PC-3 (cell line): ENCODE results near the gene B4GALT2. TPM values are rescaled to one million over a fixed set of nuclear protein-coding genes. Genes with fewer than 3 reads are reported as not detected.

ENCODE experiments used
- ATAC-seq: fragments of 200-7000 bp; cut with Tn5 transposase; 2 replicates; pipeline ENCODE4 v1.9.1; 2020; ENCODE audit warnings: mild to moderate bottlenecking, moderate library complexity
- BruUV-seq: library from RNA; stranded (reverse); fragments of 400-500 nt; replicated peaks from 2 replicates; lab custom pipeline; 2021; lab: Mats Ljungman, UMichigan
- CTCF ChIA-PET: fragments of 300-600 bp; sonication (Branson Sonifier 250); formaldehyde crosslinking; loops from one replicate; lab custom pipeline; 2022; ENCODE audit warnings: antibody characterized with exemption; lab: Charles Lee
- POLR2A ChIA-PET: fragments of 300-600 bp; sonication (Branson Sonifier 250); formaldehyde crosslinking; loops from one replicate; lab custom pipeline; 2022; ENCODE audit warnings: antibody characterized with exemption; ENCODE audit not compliant: unreplicated experiment; lab: Charles Lee
- DNase-seq: peaks from one replicate; pipeline ENCODE4 v3.0.0-alpha.2; 2015
- H2AFZ ChIP-seq: fragments of 300-600 bp; sonication (generic); 2 replicates; pipeline ENCODE4 v1.6.0; 2016; ENCODE audit warnings: antibody characterized with exemption, low read length
- H3F3A ChIP-seq: fragments of 300-600 bp; sonication (generic); one replicate; pipeline ENCODE4 v1.6.0; 2017; ENCODE audit warnings: antibody characterized with exemption, low read length, control low read depth, mild to moderate bottlenecking; ENCODE audit not compliant: unreplicated experiment
- H3K27ac ChIP-seq: fragments of 300-600 bp; sonication (generic); 2 replicates; pipeline ENCODE4 v1.5.1; 2016; ENCODE audit warnings: mild to moderate bottlenecking, low read length
- H3K27me3 ChIP-seq: fragments of 300-600 bp; sonication (generic); 2 replicates; pipeline ENCODE4 v1.6.1; 2016; ENCODE audit warnings: low read length, mixed read lengths
- H3K36me3 ChIP-seq: fragments of 300-600 bp; sonication (generic); 2 replicates; pipeline ENCODE4 v1.6.1; 2016; ENCODE audit warnings: low read depth, mixed run types, low read length, mixed read lengths
- H3K4me1 ChIP-seq: fragments of 300-600 bp; sonication (generic); 2 replicates; pipeline ENCODE4 v1.5.1; 2016; ENCODE audit warnings: low read length; ENCODE audit not compliant: insufficient read depth
- H3K4me2 ChIP-seq: fragments of 300-600 bp; sonication (generic); 2 replicates; pipeline ENCODE4 v1.6.0; 2016; ENCODE audit warnings: low read length
- H3K4me3 ChIP-seq: fragments of 300-600 bp; sonication (generic); 2 replicates; pipeline ENCODE4 v1.5.1; 2016; ENCODE audit warnings: mild to moderate bottlenecking, low read length, mixed read lengths
- H3K79me2 ChIP-seq: fragments of 300-600 bp; sonication (generic); 2 replicates; pipeline ENCODE4 v1.6.1; 2017; ENCODE audit warnings: low read length, mixed read lengths
- H3K9ac ChIP-seq: fragments of 300-600 bp; sonication (generic); 2 replicates; pipeline ENCODE4 v1.6.0; 2016; ENCODE audit warnings: mild to moderate bottlenecking, low read length
- H3K9me2 ChIP-seq: fragments of 300-600 bp; sonication (generic); replicated peaks from 2 replicates; pipeline ENCODE4 v1.6.1; 2016; ENCODE audit warnings: mixed run types, low read length, mixed read lengths
- H3K9me3 ChIP-seq: fragments of 300-600 bp; sonication (generic); 2 replicates; pipeline ENCODE4 v1.6.1; 2016; ENCODE audit warnings: low read length, mixed read lengths
- H4K20me1 ChIP-seq: fragments of 300-600 bp; sonication (generic); 2 replicates; pipeline ENCODE4 v1.6.1; 2016; ENCODE audit warnings: low read length, mixed read lengths
- EZH2 ChIP-seq: fragments of 300-600 bp; sonication (generic); IDR thresholded peaks from one replicate; pipeline ENCODE4 v1.6.1; 2017; ENCODE audit warnings: antibody characterized with exemption, mild to moderate bottlenecking, low read length; ENCODE audit not compliant: unreplicated experiment
- EZH2phosphoT487 ChIP-seq: fragments of 300-600 bp; sonication (generic); IDR thresholded peaks from 2 replicates; pipeline ENCODE4 v1.6.1; 2018; ENCODE audit warnings: mild to moderate bottlenecking, antibody characterized with exemption, low read length, borderline replicate concordance
- intact Hi-C: fragments of 100-400 bp; cut with micrococcal nuclease; formaldehyde crosslinking; loops from 2 replicates; pipeline ENCODE4 v1.9.0; 2023
- total RNA-seq: library from RNA; depleted of rRNA; stranded (reverse); fragments of >200 nt; gene quantifications from 2 replicates; pipeline ENCODE4 v1.2.3, GENCODE V29; 2014
- TF ChIP-seq, protein P1 (sequence below): fragments of 300-600 bp; sonication (generic); conservative IDR thresholded peaks from 2 replicates; pipeline ENCODE4 v1.5.1; 2017; ENCODE audit warnings: antibody characterized with exemption, low read depth, mild to moderate bottlenecking, low read length

The B4GALT2 gene
- total RNA-seq, 1 experiment from 2014 or later = 103 TPM

DNA sequence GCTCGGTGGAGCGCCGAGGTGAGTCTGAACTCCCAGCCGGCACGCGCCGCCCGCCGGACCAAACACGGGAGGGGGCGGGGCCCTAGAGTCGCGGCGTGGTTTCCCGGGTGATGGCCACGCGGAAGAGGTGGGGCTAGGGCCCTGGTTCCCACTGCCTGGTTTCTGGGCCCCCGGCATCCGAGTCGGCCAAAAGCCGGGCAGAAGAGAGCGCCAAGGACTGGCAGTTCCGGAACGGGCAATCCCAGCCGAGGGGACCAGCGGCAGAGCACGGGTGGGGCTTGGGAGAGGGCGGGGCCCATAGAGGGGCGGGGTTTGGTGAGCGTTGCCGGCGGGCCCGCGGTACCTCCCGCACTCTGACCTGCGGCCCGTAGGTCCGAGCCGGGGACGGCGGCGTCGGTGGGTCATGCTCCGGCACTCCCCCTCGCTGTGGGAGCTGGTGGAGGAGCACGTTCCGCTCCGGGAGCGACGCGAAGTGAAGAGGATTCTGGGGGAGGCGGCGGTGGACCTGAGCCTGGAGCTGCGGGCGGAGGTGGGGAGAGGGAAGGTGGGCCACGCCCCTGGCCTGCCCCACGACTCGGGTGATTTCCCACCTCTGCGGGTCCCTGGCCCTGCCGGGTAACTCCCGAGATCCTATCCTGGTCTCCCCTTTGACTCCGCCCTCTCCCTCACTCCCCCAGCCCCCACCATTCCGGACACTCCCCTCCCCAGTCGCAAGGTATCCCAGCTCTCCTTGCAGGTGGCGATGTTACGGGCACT is 12.6 kb downstream of the B4GALT2 start, which contains the start of gene CCDC24:
CCDC24 (plus strand) TSS at position 124 of the 756 bp plus-strand sequence; CDS start at position 404, 280 bp downstream.
- Histone ChIP-seq H3K9me3 (no peaks in the 10 kb centered on the region), H3K4me2 (peak within 1 kb of the TSS; percentile 86), H3K4me1 (peaks cover 19% of the 10 kb centered on the region), H3K4me3 (peak within 1 kb of the TSS; percentile 72), H3K9me2 (no peaks in the 10 kb centered on the region), H4K20me1 (no peaks in the 10 kb centered on the region), H2AFZ (peak within 1 kb of the TSS; percentile 84), H3K9ac (peak within 1 kb of the TSS; percentile 57), H3F3A (no peaks in the 10 kb centered on the region), H3K27me3 (no peaks in the 10 kb centered on the region), H3K27ac (peak within 1 kb of the TSS; percentile 66), H3K36me3 (no peaks in the 10 kb centered on the region), H3K79me2 (no peaks in the 10 kb centered on the region)
- no peak for TF ChIP-seq EZH2
- TF ChIP-seq, protein P1, sequence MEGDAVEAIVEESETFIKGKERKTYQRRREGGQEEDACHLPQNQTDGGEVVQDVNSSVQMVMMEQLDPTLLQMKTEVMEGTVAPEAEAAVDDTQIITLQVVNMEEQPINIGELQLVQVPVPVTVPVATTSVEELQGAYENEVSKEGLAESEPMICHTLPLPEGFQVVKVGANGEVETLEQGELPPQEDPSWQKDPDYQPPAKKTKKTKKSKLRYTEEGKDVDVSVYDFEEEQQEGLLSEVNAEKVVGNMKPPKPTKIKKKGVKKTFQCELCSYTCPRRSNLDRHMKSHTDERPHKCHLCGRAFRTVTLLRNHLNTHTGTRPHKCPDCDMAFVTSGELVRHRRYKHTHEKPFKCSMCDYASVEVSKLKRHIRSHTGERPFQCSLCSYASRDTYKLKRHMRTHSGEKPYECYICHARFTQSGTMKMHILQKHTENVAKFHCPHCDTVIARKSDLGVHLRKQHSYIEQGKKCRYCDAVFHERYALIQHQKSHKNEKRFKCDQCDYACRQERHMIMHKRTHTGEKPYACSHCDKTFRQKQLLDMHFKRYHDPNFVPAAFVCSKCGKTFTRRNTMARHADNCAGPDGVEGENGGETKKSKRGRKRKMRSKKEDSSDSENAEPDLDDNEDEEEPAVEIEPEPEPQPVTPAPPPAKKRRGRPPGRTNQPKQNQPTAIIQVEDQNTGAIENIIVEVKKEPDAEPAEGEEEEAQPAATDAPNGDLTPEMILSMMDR = no peak
- TF ChIP-seq EZH2phosphoT487 = no peak
- ATAC-seq (peak; percentile 80), DNase-seq (peak; percentile 87)
- CTCF ChIA-PET = no interaction called here
- BruUV-seq = TSS peak; percentile 17
- intact Hi-C loops = loop anchor here (5.0 kb wide), 1 partner anchor 46 kb away; no protein-coding TSS in a partner anchor
- POLR2A ChIA-PET = no interaction called here

DNA sequence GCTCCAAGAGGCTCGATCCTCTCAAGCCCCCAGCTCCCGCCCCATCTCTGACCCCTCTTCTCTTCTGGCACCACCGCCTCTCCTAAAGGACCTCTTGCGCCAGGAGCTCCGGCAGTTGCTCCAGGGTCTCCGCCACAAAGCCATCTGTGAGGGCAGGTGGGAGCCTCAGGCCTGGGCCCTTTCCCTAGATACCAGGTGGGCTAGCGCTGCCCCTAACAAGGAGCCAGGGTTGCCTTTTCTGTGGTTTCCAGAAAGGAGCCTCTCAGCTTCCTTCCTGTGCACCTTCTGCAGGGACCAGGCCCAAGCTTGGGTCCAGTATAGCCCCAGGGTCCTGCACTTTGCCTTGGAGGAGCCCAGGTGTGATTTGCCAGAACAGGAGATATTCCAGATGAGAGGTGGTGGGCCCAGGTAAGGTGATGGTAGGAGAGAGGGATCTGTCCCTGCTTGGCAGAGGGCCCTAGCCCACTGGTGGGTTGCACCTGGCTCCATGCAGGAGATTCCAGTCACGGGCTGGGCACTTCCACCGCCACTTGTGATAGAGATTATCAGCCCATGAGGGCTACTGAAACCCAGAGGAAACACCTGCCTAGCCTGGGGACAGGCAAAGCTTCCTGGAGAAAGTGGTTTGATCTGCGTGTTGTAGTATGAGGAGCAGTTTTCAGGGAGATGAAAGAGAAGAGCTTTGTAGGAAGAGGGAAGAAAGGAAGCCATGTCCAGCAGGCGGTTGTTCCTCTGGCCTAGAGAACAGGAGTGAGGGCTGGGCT is 13.4 kb downstream of the B4GALT2 start:
- H3K9me2 ChIP-seq = no peaks in the 10 kb centered on the region
- H3K4me3 ChIP-seq = peak overlapping the region; percentile 72
- H3K27ac ChIP-seq = no peak overlapping the region
- H3K4me2 ChIP-seq = peak overlapping the region; percentile 86
- H4K20me1 ChIP-seq = no peaks in the 10 kb centered on the region
- ATAC-seq (no peak), DNase-seq (no peak)
- TF ChIP-seq, protein P1 = no peak
- TF ChIP-seq EZH2 (no peak), EZH2phosphoT487 (no peak)
- peak overlapping the region; percentile 57; the same call in 1 of the 2 replicates for H3K9ac ChIP-seq
- H2AFZ ChIP-seq = peak overlapping the region; percentile 84; the same call in 1 of the 2 replicates
- no peaks in the 10 kb centered on the region for H3F3A ChIP-seq
- no TSS peak for BruUV-seq
- intact Hi-C loops = loop anchor here (5.0 kb wide), 1 partner anchor 45 kb away; no protein-coding TSS in a partner anchor
- H3K36me3 ChIP-seq = no peaks in the 10 kb centered on the region
- ChIA-PET CTCF (no interaction called here), POLR2A (interaction anchor here (0.6 kb wide), 1 partner anchor 46 kb away, joined by 8 read pairs; no protein-coding TSS in a partner anchor)
- peaks cover 19% of the 10 kb centered on the region for H3K4me1 ChIP-seq
- no peaks in the 10 kb centered on the region for H3K9me3 ChIP-seq
- no peaks in the 10 kb centered on the region for H3K79me2 ChIP-seq
- no peaks in the 10 kb centered on the region for H3K27me3 ChIP-seq
